Measurements from ENCODE around the gene GAL. TPM values are rescaled to one million over a fixed set of nuclear protein-coding genes. Genes with fewer than 3 reads are reported as not detected.
A peak's percentile ranks its signal among the peaks of the same experiment; 100 is the strongest.

Gene GAL
- total and polyA plus RNA-seq, 2 of the 8 experiments (the other 6 are each of a cell fraction or from before 2014, with no cell fraction given): 81.8 to 233 TPM

DNA sequence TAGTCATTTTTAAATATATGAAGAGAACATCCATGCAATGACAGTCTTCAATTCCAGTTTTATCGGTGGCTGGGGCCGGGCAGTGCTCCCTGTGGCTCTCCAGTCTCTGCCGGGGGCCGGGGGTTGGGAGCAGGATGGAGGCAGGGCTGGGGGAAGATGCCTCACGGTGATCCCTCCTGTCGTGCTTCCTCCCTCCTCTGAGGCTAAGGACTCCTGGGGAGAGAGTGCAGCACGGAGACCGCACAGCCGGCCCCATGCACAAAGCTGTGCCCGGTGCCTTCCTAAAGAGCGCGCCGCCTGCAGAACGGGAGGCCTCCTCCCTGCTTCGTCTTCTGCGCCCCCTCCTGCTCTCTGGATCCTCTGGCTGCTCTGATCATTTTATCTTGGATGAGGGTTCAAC lies 20.5 kb downstream of the GAL start:
- Histone ChIP-seq H3K27ac (ENCODE audit: low read depth, low read length) (no peak overlapping the region), H2BK120ac (replicated peaks; ENCODE audit: low read depth, low read length) (no peak overlapping the region), H3K18ac (ENCODE audit: extremely low read depth, low read length) (peak overlapping the region; percentile 42; the same call in 1 of the 2 replicates), H4K91ac (replicated peaks; ENCODE audit: insufficient read length, low read length) (no peak overlapping the region), H4K5ac (ENCODE audit: insufficient read length, low read depth, low read length) (no peak overlapping the region), H3K4me1 (replicated peaks in 1 of 4; ENCODE audit: control insufficient read depth in 3 of 4, insufficient read depth in 4 of 4, low read length in 3 of 4) (peaks cover 6 to 14% (median 9%) of the 10 kb centered on the region in 4 experiments), H3K23ac (ENCODE audit: insufficient read length) (no peak overlapping the region), H3K14ac (ENCODE audit: insufficient read length) (no peak overlapping the region), H2BK5ac (ENCODE audit: low read depth, low read length) (peak overlapping the region; percentile 73; the same call in 1 of the 2 replicates), H2BK20ac (ENCODE audit: low read length) (no peak overlapping the region), H4K8ac (ENCODE audit: extremely low read depth, insufficient read depth, low read length) (peak overlapping the region; percentile 36; the same call in 1 of the 2 replicates), H3K27me3 (replicated peaks in 1 of 4; ENCODE audit: control insufficient read depth in 3 of 4, extremely low read depth in 1 of 4, insufficient read depth in 3 of 4, low read length in 3 of 4) (no peaks in the 10 kb centered on the region; a peak in 1 of 7 replicates), H3K79me1 (ENCODE audit: low read depth, low read length) (no peaks in the 10 kb centered on the region), H3K4me3 (ENCODE audit: extremely low read depth in 1 of 4, insufficient read depth in 2 of 4, low read depth in 3 of 4, low read length in 4 of 4) (peak overlapping the region in 1 of 4 experiments; percentile 41; a peak in 4 of 8 replicates), H2BK12ac (ENCODE audit: low read depth, low read length) (0 out of 2 replicates have a peak overlapping the region, but pooled peaks have one; percentile 22), H3K36me3 (ENCODE audit: control insufficient read depth in 2 of 4, insufficient read depth in 4 of 4, low read length in 3 of 4) (no peaks in the 10 kb centered on the region), H2AFZ (ENCODE audit: low read length) (no peak overlapping the region), H3K9me3 (ENCODE audit: insufficient read depth in 2 of 2, low read depth in 1 of 2, low read length in 1 of 2) (no peaks in the 10 kb centered on the region), H3K9ac (replicated peaks in 1 of 4; ENCODE audit: extremely low read depth in 1 of 4, low read depth in 3 of 4, low read length in 3 of 4) (no peak overlapping the region), H3K79me2 (ENCODE audit: control insufficient read depth in 1 of 2, insufficient read depth in 2 of 2, low read length in 2 of 2) (no peaks in the 10 kb centered on the region), H2BK15ac (ENCODE audit: low read length) (no peak overlapping the region), H4K20me1 (replicated peaks in 1 of 2; ENCODE audit: control insufficient read depth in 1 of 2, insufficient read depth in 2 of 2, low read length in 2 of 2) (no peaks in the 10 kb centered on the region), H3K4ac (replicated peaks; ENCODE audit: insufficient read length, low read depth, low read length) (no peak overlapping the region), H2AK5ac (ENCODE audit: low read depth, low read length) (no peak overlapping the region), H3K23me2 (ENCODE audit: low read depth, low read length) (no peaks in the 10 kb centered on the region), H3K56ac (replicated peaks; ENCODE audit: insufficient read length, low read depth, low read length) (no peak overlapping the region), H3K4me2 (ENCODE audit: insufficient read depth in 1 of 2, low read depth in 2 of 2, low read length in 2 of 2) (peak overlapping the region; percentile 46 to 49)
- POLR2A ChIA-PET (ENCODE audit: partially characterized antibody): interaction anchor here (1.0 to 2.3 kb wide), 2 partner anchors 8 to 44 kb away, joined by 3 to 6 read pairs; no protein-coding TSS in a partner anchor
- whole genome bisulfite sequencing, 2 experiments (ENCODE audit: extremely low coverage in 1 of 2, insufficient coverage in 1 of 2, insufficient read length in 1 of 2, insufficient replicate concordance in 2 of 2, low coverage in 1 of 2, low lambda C conversion rate in 2 of 2, missing lambda C conversion rate in 1 of 2): 30% methylated on average over 16 of the region's 16 CpGs; no CpG with 5 or more reads in 1 of the 2 experiments
- CTCF ChIA-PET (ENCODE audit: partially characterized antibody): interaction anchor here (0.9 to 2.6 kb wide), 3 partner anchors 8 to 35 kb away, joined by 3 to 13 read pairs (median 4); no protein-coding TSS in a partner anchor
- no peak for FAIRE-seq
- DNase-seq (ENCODE audit: low read depth in 1 of 2, low spot score in 2 of 2): peak in 1 of 2 experiments; percentile 34
- peak in 1 of 2 experiments; percentile 9; a peak in 1 of 4 replicates for TF ChIP-seq RAD21 (IDR thresholded peaks at IDR 0.05 in 1 of 2, conservative IDR thresholded peaks at IDR 0.05 in 1 of 2; ENCODE audit: low read depth in 2 of 2, low read length in 2 of 2)
